ENCODE measurements around the gene CPTP.

The CPTP gene

DNA sequence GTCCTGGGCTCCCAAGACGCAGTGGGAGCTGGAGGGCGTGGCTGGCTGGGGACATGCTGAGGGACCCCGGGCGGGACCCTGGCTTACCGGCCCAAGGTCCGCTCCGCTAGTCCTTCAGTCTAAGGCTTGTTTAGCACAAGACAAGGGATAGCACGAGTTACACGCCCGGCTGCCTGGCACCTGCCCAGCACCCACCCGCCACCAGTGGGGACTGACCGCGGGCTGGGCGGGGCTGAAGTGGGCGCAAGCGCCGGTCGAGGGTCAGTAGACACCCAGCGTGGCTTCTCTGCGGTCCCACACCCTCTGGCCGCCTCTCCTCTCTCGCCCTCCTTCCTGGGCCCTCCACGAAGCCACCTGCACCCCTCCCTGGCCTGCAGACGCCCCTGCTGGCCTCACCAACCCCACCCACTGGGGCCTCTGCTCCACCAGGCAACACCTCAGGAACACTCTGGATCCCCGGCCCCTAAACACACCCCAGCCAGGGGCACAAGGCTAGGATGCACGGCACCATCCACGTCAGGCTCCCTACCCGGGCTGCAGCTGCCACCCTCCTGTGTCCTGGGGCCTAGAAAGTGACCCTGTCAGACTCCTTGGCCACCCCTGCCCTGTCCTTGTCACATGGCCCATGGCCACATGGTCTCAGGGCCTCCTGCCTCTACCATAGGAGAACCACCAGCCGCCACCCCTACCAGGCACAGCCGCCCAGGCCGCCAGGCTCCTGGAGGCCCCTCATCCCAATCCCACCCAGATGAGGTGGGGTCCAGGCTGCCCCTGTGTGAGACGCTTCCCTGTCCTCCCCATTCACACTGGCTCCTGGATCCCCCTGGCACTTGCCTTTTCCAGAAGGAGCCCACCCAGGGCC, 12.6 kb downstream of the CPTP start:
- Histone ChIP-seq H2BK5ac (ENCODE audit: low read length) (no peak overlapping the region), H3K27ac (replicated peaks; ENCODE audit: low read length) (no peak overlapping the region), H2BK15ac (ENCODE audit: low read length) (no peak overlapping the region), H2AK5ac (ENCODE audit: low read depth, low read length) (no peak overlapping the region), H3K23ac (ENCODE audit: low read depth, low read length, poor library complexity) (peak overlapping the region; percentile 43), H2AFZ (ENCODE audit: low read length) (no peak overlapping the region), H3K4me3 (ENCODE audit: low read length in 2 of 2) (no peak overlapping the region), H3K4ac (ENCODE audit: low read length) (no peak overlapping the region), H4K91ac (ENCODE audit: low read depth, low read length, poor library complexity) (no peak overlapping the region), H3K27me3 (ENCODE audit: control insufficient read depth in 3 of 3, insufficient read depth in 3 of 3, low read depth in 1 of 3, low read length in 3 of 3) (no peaks in the 10 kb centered on the region), H3K4me2 (ENCODE audit: insufficient read depth, low read length, poor library complexity, severe bottlenecking) (no peak overlapping the region), H3K18ac (ENCODE audit: low read length) (no peak overlapping the region), H3K4me1 (ENCODE audit: control insufficient read depth in 2 of 2, insufficient read depth in 1 of 2, low read depth in 1 of 2, low read length in 2 of 2) (peaks cover 0 to 3% of the 10 kb centered on the region in 2 donors), H4K8ac (ENCODE audit: low read depth, low read length) (no peak overlapping the region), H3K14ac (ENCODE audit: low read length) (peak overlapping the region; percentile 21), H3K9ac (ENCODE audit: low read depth, low read length, poor library complexity) (no peak overlapping the region), H3K36me3 (replicated peaks in 1 of 2; ENCODE audit: control insufficient read depth in 2 of 2, insufficient read depth in 2 of 2, low read length in 2 of 2) (peaks cover 27 to 53% of the 10 kb centered on the region in 2 donors), H3K79me1 (ENCODE audit: low read depth, low read length) (peaks cover 15% of the 10 kb centered on the region), H2BK120ac (ENCODE audit: low read depth, low read length) (no peak overlapping the region), H2BK12ac (ENCODE audit: low read length) (no peak overlapping the region), H3K9me3 (replicated peaks in 1 of 2; ENCODE audit: control insufficient read depth in 2 of 2, insufficient read depth in 1 of 2, low read depth in 1 of 2, low read length in 2 of 2) (peaks cover 0 to 9% of the 10 kb centered on the region in 2 donors)
- whole genome bisulfite sequencing, 2 donors (ENCODE audit: extremely low coverage in 2 of 2, insufficient read length in 2 of 2, insufficient replicate concordance in 1 of 2): no CpG with 5 or more reads among the region's 32 CpGs
- DNase-seq (ENCODE audit: low spot score): no peak

DNA sequence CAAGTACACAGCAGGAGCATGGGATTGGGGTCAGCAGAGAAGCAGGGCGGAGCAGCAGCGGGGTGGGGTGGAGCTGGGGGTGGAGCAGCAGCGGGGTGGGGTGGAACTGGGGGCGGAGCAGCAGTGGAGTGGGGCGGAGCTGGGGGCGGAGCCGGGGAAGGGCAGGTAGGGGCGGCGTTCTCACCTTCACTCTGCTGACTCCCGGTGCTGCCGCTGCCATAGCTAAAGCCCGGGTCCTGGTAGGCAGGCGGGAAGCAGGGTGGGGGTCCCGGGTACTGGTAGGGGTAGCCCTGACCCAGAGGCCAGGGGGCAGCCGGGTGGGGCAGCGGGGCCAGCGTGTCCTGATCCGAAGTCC, 13.2 kb downstream of the CPTP start:
- peaks cover 0 to 3% of the 10 kb centered on the region in 2 donors for H3K4me1 ChIP-seq (ENCODE audit: control insufficient read depth in 2 of 2, insufficient read depth in 1 of 2, low read depth in 1 of 2, low read length in 2 of 2)
- H3K4ac ChIP-seq (ENCODE audit: low read length): no peak overlapping the region
- no peak overlapping the region for H2BK120ac ChIP-seq (ENCODE audit: low read depth, low read length)
- H4K91ac ChIP-seq (ENCODE audit: low read depth, low read length, poor library complexity): no peak overlapping the region
- no peak overlapping the region for H3K23ac ChIP-seq (ENCODE audit: low read depth, low read length, poor library complexity)
- H3K9ac ChIP-seq (ENCODE audit: low read depth, low read length, poor library complexity): no peak overlapping the region
- H3K18ac ChIP-seq (ENCODE audit: low read length): no peak overlapping the region
- H3K14ac ChIP-seq (ENCODE audit: low read length): no peak overlapping the region
- H2BK5ac ChIP-seq (ENCODE audit: low read length): no peak overlapping the region
- H3K27me3 ChIP-seq (ENCODE audit: control insufficient read depth in 3 of 3, insufficient read depth in 3 of 3, low read depth in 1 of 3, low read length in 3 of 3): no peaks in the 10 kb centered on the region
- H3K4me3 ChIP-seq (ENCODE audit: low read length in 2 of 2): no peak overlapping the region
- WGBS, 2 donors (ENCODE audit: extremely low coverage in 2 of 2, insufficient read length in 2 of 2, insufficient replicate concordance in 1 of 2): no CpG with 5 or more reads among the region's 18 CpGs
- peaks cover 27 to 53% of the 10 kb centered on the region in 2 donors for H3K36me3 ChIP-seq (replicated peaks in 1 of 2; ENCODE audit: control insufficient read depth in 2 of 2, insufficient read depth in 2 of 2, low read length in 2 of 2)
- H2AK5ac ChIP-seq (ENCODE audit: low read depth, low read length): no peak overlapping the region
- H3K4me2 ChIP-seq (ENCODE audit: insufficient read depth, low read length, poor library complexity, severe bottlenecking): no peak overlapping the region
- no peak overlapping the region for H2AFZ ChIP-seq (ENCODE audit: low read length)
- H3K9me3 ChIP-seq (replicated peaks in 1 of 2; ENCODE audit: control insufficient read depth in 2 of 2, insufficient read depth in 1 of 2, low read depth in 1 of 2, low read length in 2 of 2): peaks cover 0 to 9% of the 10 kb centered on the region in 2 donors
- no peak overlapping the region for H4K8ac ChIP-seq (ENCODE audit: low read depth, low read length)
- peaks cover 14% of the 10 kb centered on the region for H3K79me1 ChIP-seq (ENCODE audit: low read depth, low read length)
- no peak overlapping the region for H2BK12ac ChIP-seq (ENCODE audit: low read length)
- no peak for DNase-seq (ENCODE audit: low spot score)
- H2BK15ac ChIP-seq (ENCODE audit: low read length): no peak overlapping the region
- H3K27ac ChIP-seq (replicated peaks; ENCODE audit: low read length): no peak overlapping the region

DNA sequence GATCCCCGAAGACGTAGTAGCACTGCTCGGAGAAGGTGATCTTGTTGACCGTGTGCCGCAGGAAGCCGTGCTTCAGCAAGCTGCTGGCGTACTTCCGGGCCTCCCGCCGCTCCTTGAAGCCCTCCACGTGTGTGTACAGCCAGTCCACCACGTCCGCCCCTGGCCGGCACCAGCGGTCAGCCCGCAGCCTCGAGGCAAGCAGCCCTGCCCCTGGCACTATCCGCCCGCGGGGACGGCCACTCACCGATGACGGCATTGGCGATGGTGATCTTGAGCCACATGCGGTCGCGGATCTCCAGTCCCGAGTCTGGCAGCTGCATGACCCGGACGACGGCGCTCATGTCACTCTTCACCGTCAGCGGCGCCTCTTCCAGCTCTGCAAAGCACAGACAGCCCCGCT, 13.7 kb downstream of the CPTP start:
- no peak overlapping the region for H3K18ac ChIP-seq (ENCODE audit: low read length)
- no peak overlapping the region for H2BK12ac ChIP-seq (ENCODE audit: low read length)
- no peak overlapping the region for H2AFZ ChIP-seq (ENCODE audit: low read length)
- H4K91ac ChIP-seq (ENCODE audit: low read depth, low read length, poor library complexity): no peak overlapping the region
- H2BK5ac ChIP-seq (ENCODE audit: low read length): no peak overlapping the region
- peaks cover 0 to 9% of the 10 kb centered on the region in 2 donors for H3K9me3 ChIP-seq (replicated peaks in 1 of 2; ENCODE audit: control insufficient read depth in 2 of 2, insufficient read depth in 1 of 2, low read depth in 1 of 2, low read length in 2 of 2)
- peaks cover 0 to 3% of the 10 kb centered on the region in 2 donors for H3K4me1 ChIP-seq (ENCODE audit: control insufficient read depth in 2 of 2, insufficient read depth in 1 of 2, low read depth in 1 of 2, low read length in 2 of 2)
- no peak overlapping the region for H3K4ac ChIP-seq (ENCODE audit: low read length)
- no peak overlapping the region for H2BK15ac ChIP-seq (ENCODE audit: low read length)
- no peak overlapping the region for H3K4me2 ChIP-seq (ENCODE audit: insufficient read depth, low read length, poor library complexity, severe bottlenecking)
- H3K23ac ChIP-seq (ENCODE audit: low read depth, low read length, poor library complexity): peak overlapping the region; percentile 73
- DNase-seq (ENCODE audit: low spot score): no peak
- no peak overlapping the region for H3K9ac ChIP-seq (ENCODE audit: low read depth, low read length, poor library complexity)
- no CpG with 5 or more reads among the region's 36 CpGs for WGBS, 2 donors (ENCODE audit: extremely low coverage in 2 of 2, insufficient read length in 2 of 2, insufficient replicate concordance in 1 of 2)
- no peaks in the 10 kb centered on the region for H3K27me3 ChIP-seq (ENCODE audit: control insufficient read depth in 3 of 3, insufficient read depth in 3 of 3, low read depth in 1 of 3, low read length in 3 of 3)
- H4K8ac ChIP-seq (ENCODE audit: low read depth, low read length): no peak overlapping the region
- no peak overlapping the region for H3K27ac ChIP-seq (replicated peaks; ENCODE audit: low read length)
- H3K79me1 ChIP-seq (ENCODE audit: low read depth, low read length): peaks cover 14% of the 10 kb centered on the region
- H2AK5ac ChIP-seq (ENCODE audit: low read depth, low read length): no peak overlapping the region
- H3K14ac ChIP-seq (ENCODE audit: low read length): no peak overlapping the region
- no peak overlapping the region for H3K4me3 ChIP-seq (ENCODE audit: low read length in 2 of 2)
- H3K36me3 ChIP-seq (replicated peaks in 1 of 2; ENCODE audit: control insufficient read depth in 2 of 2, insufficient read depth in 2 of 2, low read length in 2 of 2): peaks cover 27 to 53% of the 10 kb centered on the region in 2 donors
- no peak overlapping the region for H2BK120ac ChIP-seq (ENCODE audit: low read depth, low read length)

GRCh38 chr1:1340185-1340584, 15.6 kb downstream of the CPTP start:
- Histone ChIP-seq H3K4me1 (ENCODE audit: control insufficient read depth in 2 of 2, insufficient read depth in 1 of 2, low read depth in 1 of 2, low read length in 2 of 2) (peaks cover 0 to 3% of the 10 kb centered on the region in 2 donors), H4K91ac (ENCODE audit: low read depth, low read length, poor library complexity) (peak overlapping the region; percentile 22)
- WGBS, 2 donors (ENCODE audit: extremely low coverage in 2 of 2, insufficient read length in 2 of 2, insufficient replicate concordance in 1 of 2): no CpG with 5 or more reads among the region's 23 CpGs

More at GRCh38 chr1:1340185-1340584, 15.6 kb downstream of the CPTP start:
- no peak overlapping the region for H3K23ac ChIP-seq (ENCODE audit: low read depth, low read length, poor library complexity)
- H3K9ac ChIP-seq (ENCODE audit: low read depth, low read length, poor library complexity): peak overlapping the region; percentile 44
- no peak overlapping the region for H3K4me2 ChIP-seq (ENCODE audit: insufficient read depth, low read length, poor library complexity, severe bottlenecking)
- no peak overlapping the region for H3K4me3 ChIP-seq (ENCODE audit: low read length in 2 of 2)
- no peak overlapping the region for H3K4ac ChIP-seq (ENCODE audit: low read length)
- no peak overlapping the region for H2BK15ac ChIP-seq (ENCODE audit: low read length)
- no peaks in the 10 kb centered on the region for H3K27me3 ChIP-seq (ENCODE audit: control insufficient read depth in 3 of 3, insufficient read depth in 3 of 3, low read depth in 1 of 3, low read length in 3 of 3)
- no peak overlapping the region for H3K18ac ChIP-seq (ENCODE audit: low read length)
- H3K27ac ChIP-seq (replicated peaks; ENCODE audit: low read length): no peak overlapping the region
- peaks cover 27 to 52% of the 10 kb centered on the region in 2 donors for H3K36me3 ChIP-seq (replicated peaks in 1 of 2; ENCODE audit: control insufficient read depth in 2 of 2, insufficient read depth in 2 of 2, low read length in 2 of 2)
- no peak overlapping the region for H2AK5ac ChIP-seq (ENCODE audit: low read depth, low read length)
- no peak overlapping the region for H2BK120ac ChIP-seq (ENCODE audit: low read depth, low read length)
- DNase-seq (ENCODE audit: low spot score): no peak
- H2BK12ac ChIP-seq (ENCODE audit: low read length): no peak overlapping the region
- H4K8ac ChIP-seq (ENCODE audit: low read depth, low read length): no peak overlapping the region
- peaks cover 0 to 9% of the 10 kb centered on the region in 2 donors for H3K9me3 ChIP-seq (replicated peaks in 1 of 2; ENCODE audit: control insufficient read depth in 2 of 2, insufficient read depth in 1 of 2, low read depth in 1 of 2, low read length in 2 of 2)
- H2BK5ac ChIP-seq (ENCODE audit: low read length): no peak overlapping the region
- no peak overlapping the region for H3K14ac ChIP-seq (ENCODE audit: low read length)
- peaks cover 19% of the 10 kb centered on the region for H3K79me1 ChIP-seq (ENCODE audit: low read depth, low read length)
- no peak overlapping the region for H2AFZ ChIP-seq (ENCODE audit: low read length)
